Smooth muscle cell (in vitro differentiated cells): ENCODE results near the gene ALOX12B. TPM values are rescaled to one million over a fixed set of nuclear protein-coding genes. Genes with fewer than 3 reads are reported as not detected.

Source experiments
- DNase-seq: peaks from one replicate; lab custom pipeline; 2025; ENCODE audit not compliant: unreplicated experiment; lab: John Stamatoyannopoulos, UW
- H2AFZ ChIP-seq: fragments of 200-600 bp; sonication (generic); 2 replicates; pipeline ENCODE4 v1.6.0; 2016; ENCODE audit warnings: antibody characterized with exemption, low read depth, mild to moderate bottlenecking
- H3F3A ChIP-seq: fragments of 200-600 bp; sonication (generic); 2 replicates; pipeline ENCODE4 v1.6.0; 2017; ENCODE audit warnings: antibody characterized with exemption, low read depth
- H3K27ac ChIP-seq: fragments of 200-600 bp; sonication (generic); 2 replicates; pipeline ENCODE4 v1.5.1; 2016; ENCODE audit warnings: low read depth, mild to moderate bottlenecking
- H3K27me3 ChIP-seq: fragments of 200-600 bp; sonication (generic); 2 replicates; pipeline ENCODE4 v1.6.1; 2016; ENCODE audit warnings: low read depth, mild to moderate bottlenecking
- H3K36me3 ChIP-seq: fragments of 200-600 bp; sonication (generic); 2 replicates; pipeline ENCODE4 v1.5.1; 2016; ENCODE audit warnings: low read depth
- H3K4me1 ChIP-seq: fragments of 200-600 bp; sonication (generic); 2 replicates; pipeline ENCODE4 v1.5.1; 2016; ENCODE audit warnings: low read depth
- H3K4me2 ChIP-seq: fragments of 200-600 bp; sonication (generic); 2 replicates; pipeline ENCODE4 v1.6.0; 2016; ENCODE audit warnings: mild to moderate bottlenecking
- H3K4me3 ChIP-seq: fragments of 200-600 bp; sonication (generic); 2 replicates; pipeline ENCODE4 v1.5.1; 2016; ENCODE audit warnings: mild to moderate bottlenecking
- H3K79me2 ChIP-seq: fragments of 200-600 bp; sonication (generic); 2 replicates; pipeline ENCODE4 v1.6.0; 2016; ENCODE audit warnings: low read depth, mild to moderate bottlenecking
- H3K9ac ChIP-seq: fragments of 200-600 bp; sonication (generic); 2 replicates; pipeline ENCODE4 v1.6.0; 2016; ENCODE audit warnings: low read depth
- H3K9me3 ChIP-seq: fragments of 200-600 bp; sonication (generic); replicated peaks from 2 replicates; pipeline ENCODE4 v1.5.1; 2016; ENCODE audit warnings: low read depth
- H4K20me1 ChIP-seq: fragments of 200-600 bp; sonication (generic); 2 replicates; pipeline ENCODE4 v1.6.0; 2016; ENCODE audit warnings: low read depth
- CTCF ChIP-seq: fragments of 200-600 bp; sonication (generic); IDR thresholded peaks from 2 replicates; pipeline ENCODE4 v1.5.1; 2017; ENCODE audit warnings: borderline replicate concordance, mild to moderate bottlenecking, antibody characterized with exemption; ENCODE audit not compliant: insufficient read depth, poor library complexity, severe bottlenecking
- WGBS: methylation state at CpG from one replicate; pipeline ENCODE4 v1.1.7; 2016; ENCODE audit warnings: low lambda C conversion rate; 5-methylcytosine and 5-hydroxymethylcytosine counted together
- polyA plus RNA-seq: library from polyadenylated mRNA; unstranded; fragments of >200 nt; fragmentation: Nextera tagmentation; extraction: Ambion mirVana; gene quantifications from 2 replicates; pipeline ENCODE4 v1.2.1, GENCODE V29; 2016
- total RNA-seq: library from RNA; depleted of rRNA; stranded (reverse); fragments of >200 nt; gene quantifications from 2 replicates; pipeline ENCODE4 v1.2.3, GENCODE V29; 2014

The ALOX12B gene
- total and polyA plus RNA-seq, 2 experiments from 2014 or later: 3.0 to 4.9 TPM

DNA sequence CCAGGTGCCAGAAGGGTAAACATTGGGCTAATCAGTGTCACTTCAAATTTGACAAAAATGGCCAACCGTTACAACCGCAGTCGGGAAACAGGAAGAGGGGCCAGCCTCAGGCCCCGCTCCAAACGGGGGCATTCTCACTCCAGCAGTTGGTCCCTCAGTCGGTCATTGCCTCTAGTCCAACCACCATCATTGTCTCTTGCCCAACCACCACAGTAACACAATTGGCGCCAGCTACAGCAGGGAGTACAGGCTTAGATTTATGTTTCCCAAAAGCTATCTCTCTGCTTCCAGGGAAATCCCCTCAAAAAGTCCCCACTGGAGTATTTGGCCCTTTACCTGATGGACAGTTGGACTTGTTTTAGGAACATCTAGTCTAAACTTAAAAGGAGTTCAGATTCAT lies 28.4 kb downstream of the ALOX12B start:
- Histone ChIP-seq H3K4me2 (no peak overlapping the region), H3K36me3 (no peaks in the 10 kb centered on the region), H4K20me1 (no peaks in the 10 kb centered on the region), H3F3A (peaks cover 9% of the 10 kb centered on the region), H3K27me3 (peaks cover 52% of the 10 kb centered on the region), H3K9me3 (no peaks in the 10 kb centered on the region), H2AFZ (no peak overlapping the region), H3K27ac (no peak overlapping the region), H3K4me1 (peaks cover 6% of the 10 kb centered on the region), H3K4me3 (no peak overlapping the region), H3K79me2 (no peaks in the 10 kb centered on the region), H3K9ac (no peak overlapping the region)
- DNase-seq: no peak
- no peak for TF ChIP-seq CTCF
- 83% methylated on average over 7 of the region's 7 CpGs for WGBS

DNA sequence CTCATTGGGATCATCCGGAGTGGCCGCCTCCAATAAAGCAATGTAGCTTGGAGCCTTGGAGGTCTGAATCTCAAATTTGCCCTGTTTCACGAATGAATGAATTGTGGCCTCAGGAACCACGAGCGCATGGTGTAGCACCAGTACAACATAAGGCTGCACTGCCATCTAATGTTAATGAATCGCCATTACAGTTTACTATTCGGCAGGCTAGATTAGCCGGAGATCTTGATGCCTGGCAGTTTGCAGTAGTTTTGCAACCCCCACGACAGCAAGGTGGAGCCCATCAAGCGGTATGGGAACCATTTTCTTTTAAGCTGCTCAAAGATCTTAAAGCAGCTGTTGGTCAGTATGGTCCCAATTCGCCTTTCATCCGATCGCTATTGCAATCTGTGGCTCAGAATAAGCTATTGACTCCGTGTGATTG lies 29.8 kb downstream of the ALOX12B start:
- Histone ChIP-seq H3F3A (peaks cover 9% of the 10 kb centered on the region), H3K27me3 (peaks cover 39% of the 10 kb centered on the region), H3K4me1 (peaks cover 3% of the 10 kb centered on the region), H3K79me2 (no peaks in the 10 kb centered on the region), H4K20me1 (no peaks in the 10 kb centered on the region), H2AFZ (no peak overlapping the region), H3K4me2 (peak overlapping the region; percentile 50), H3K4me3 (peak overlapping the region; percentile 18), H3K9ac (no peak overlapping the region), H3K27ac (no peak overlapping the region), H3K36me3 (no peaks in the 10 kb centered on the region), H3K9me3 (no peaks in the 10 kb centered on the region)
- TF ChIP-seq CTCF: peak; percentile 75
- no peak for DNase-seq
- 9% methylated on average over 14 of the region's 14 CpGs for WGBS

- peaks cover 33% of the 10 kb centered on the region for H3K27me3 ChIP-seq
- no peak for DNase-seq
- H3K27ac ChIP-seq: no peak overlapping the region
- no peaks in the 10 kb centered on the region for H4K20me1 ChIP-seq
- no peaks in the 10 kb centered on the region for H3K79me2 ChIP-seq
- peaks cover 9% of the 10 kb centered on the region for H3F3A ChIP-seq
- H3K9ac ChIP-seq: no peak overlapping the region
- no peaks in the 10 kb centered on the region for H3K9me3 ChIP-seq
- H3K4me2 ChIP-seq: peak overlapping the region; percentile 50
- H3K36me3 ChIP-seq: no peaks in the 10 kb centered on the region
- H3K4me3 ChIP-seq: peak overlapping the region; percentile 18
- no peak for TF ChIP-seq CTCF
- 75% methylated on average over 17 of the region's 17 CpGs for WGBS
- H2AFZ ChIP-seq: no peak overlapping the region
- H3K4me1 ChIP-seq: no peaks in the 10 kb centered on the region
Observed at GRCh38 chr17:8056976-8057625, 30.4 kb downstream of the ALOX12B start.

GRCh38 chr17:8056232-8056975 lies 31.1 kb downstream of the ALOX12B start:
- Histone ChIP-seq H3K4me1 (no peaks in the 10 kb centered on the region), H3K79me2 (no peaks in the 10 kb centered on the region), H3F3A (peaks cover 9% of the 10 kb centered on the region), H3K27me3 (peaks cover 26% of the 10 kb centered on the region), H3K9me3 (no peaks in the 10 kb centered on the region), H3K36me3 (no peaks in the 10 kb centered on the region), H3K4me3 (peak overlapping the region; percentile 18), H3K27ac (peak overlapping the region; percentile 1), H4K20me1 (no peaks in the 10 kb centered on the region), H3K9ac (no peak overlapping the region), H3K4me2 (peak overlapping the region; percentile 50), H2AFZ (no peak overlapping the region)
- no peak for TF ChIP-seq CTCF
- WGBS: 25% methylated on average over 14 of the region's 14 CpGs
- DNase-seq: no peak
